GM12873 (cell line): Measurements from ENCODE around the gene DNAJA4.

ENCODE experiments used
- TF ChIP-seq, protein P1 (sequence below): IDR thresholded peaks from 2 replicates; pipeline ENCODE4 v1.5.1; 2012; ENCODE audit warnings: low read depth, mild to moderate bottlenecking, moderate library complexity, low read length, control low read depth; ENCODE audit not compliant: insufficient read depth; ENCODE audit errors: missing control alignments

The DNAJA4 gene

DNA sequence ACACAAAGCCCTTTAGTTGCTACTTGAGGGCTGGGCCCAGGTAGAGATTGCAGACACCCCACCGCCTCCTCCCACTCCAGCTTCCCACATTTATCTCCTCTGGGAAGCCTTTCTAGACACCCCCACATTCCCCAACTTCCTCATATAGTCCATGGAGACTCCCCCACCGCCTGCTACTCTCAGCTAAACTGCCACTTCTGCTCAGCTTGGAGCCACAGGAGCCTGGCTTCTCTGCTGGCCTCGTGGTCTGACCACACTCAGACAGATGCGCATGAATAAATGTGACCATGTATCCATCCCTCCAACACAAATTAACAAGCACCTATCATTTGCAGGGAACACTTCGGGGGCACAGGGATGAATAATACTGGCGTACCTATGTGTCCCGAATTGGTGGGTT is 19.5 kb upstream of the DNAJA4 start:
- TF ChIP-seq, protein P1, sequence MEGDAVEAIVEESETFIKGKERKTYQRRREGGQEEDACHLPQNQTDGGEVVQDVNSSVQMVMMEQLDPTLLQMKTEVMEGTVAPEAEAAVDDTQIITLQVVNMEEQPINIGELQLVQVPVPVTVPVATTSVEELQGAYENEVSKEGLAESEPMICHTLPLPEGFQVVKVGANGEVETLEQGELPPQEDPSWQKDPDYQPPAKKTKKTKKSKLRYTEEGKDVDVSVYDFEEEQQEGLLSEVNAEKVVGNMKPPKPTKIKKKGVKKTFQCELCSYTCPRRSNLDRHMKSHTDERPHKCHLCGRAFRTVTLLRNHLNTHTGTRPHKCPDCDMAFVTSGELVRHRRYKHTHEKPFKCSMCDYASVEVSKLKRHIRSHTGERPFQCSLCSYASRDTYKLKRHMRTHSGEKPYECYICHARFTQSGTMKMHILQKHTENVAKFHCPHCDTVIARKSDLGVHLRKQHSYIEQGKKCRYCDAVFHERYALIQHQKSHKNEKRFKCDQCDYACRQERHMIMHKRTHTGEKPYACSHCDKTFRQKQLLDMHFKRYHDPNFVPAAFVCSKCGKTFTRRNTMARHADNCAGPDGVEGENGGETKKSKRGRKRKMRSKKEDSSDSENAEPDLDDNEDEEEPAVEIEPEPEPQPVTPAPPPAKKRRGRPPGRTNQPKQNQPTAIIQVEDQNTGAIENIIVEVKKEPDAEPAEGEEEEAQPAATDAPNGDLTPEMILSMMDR = no peak

GRCh38 chr15:78247911-78248310 is 16.5 kb upstream of the DNAJA4 start:
- TF ChIP-seq, protein P1 = no peak

- TF ChIP-seq, protein P1 = no peak
Measured at GRCh38 chr15:78249131-78249530, 15.2 kb upstream of the DNAJA4 start.

DNA sequence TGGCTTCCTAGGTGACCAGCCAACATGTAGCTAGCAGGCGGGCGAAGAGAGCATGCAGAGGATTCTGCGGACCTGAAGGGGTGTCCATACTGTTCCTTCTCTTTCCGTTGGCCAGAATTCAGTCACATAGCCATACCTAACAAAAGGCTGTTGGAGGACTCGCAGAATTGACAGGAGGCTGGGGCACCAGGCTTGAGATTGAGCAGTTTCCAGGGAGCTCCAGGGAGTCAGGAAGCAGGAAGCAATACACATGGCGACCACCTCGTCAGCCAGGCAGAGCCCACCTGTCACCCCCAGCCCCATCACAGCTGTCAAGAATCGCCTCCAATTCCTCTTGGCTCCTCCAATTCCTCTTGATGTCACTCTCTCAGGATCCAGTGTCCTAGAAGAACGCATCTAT is 13.2 kb upstream of the DNAJA4 start:
- TF ChIP-seq, protein P1 = no peak

DNA sequence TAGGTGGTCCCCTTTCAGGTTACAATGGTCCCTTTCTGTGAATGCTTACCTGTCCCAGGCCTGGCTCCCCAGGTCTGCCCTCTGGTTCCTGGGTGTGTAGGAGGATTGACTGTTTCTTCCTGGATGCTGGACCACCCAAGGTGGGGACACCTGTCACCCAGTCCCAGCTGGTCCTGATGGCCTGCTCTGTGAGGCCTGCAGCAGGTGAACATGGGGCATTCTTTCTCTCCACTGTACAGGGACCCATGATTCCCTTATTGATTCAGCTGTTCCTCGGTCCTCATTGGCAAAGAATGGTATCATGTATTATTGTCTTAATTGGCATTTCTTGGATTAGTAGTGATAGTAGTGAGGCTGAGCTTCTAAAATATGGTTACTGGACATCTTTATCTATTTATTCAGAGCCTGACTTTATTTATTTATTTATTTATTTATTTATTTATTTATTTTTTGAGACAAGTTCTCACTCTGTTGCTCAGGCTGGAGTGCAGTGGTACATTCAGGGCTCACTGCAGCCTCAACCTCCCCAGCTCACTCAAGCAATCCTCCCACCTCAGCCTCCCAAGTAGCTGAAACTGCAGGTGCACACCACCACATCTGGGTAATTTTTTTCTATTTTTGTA is 8.8 kb upstream of the DNAJA4 start:
- TF ChIP-seq, protein P1 = no peak

DNA sequence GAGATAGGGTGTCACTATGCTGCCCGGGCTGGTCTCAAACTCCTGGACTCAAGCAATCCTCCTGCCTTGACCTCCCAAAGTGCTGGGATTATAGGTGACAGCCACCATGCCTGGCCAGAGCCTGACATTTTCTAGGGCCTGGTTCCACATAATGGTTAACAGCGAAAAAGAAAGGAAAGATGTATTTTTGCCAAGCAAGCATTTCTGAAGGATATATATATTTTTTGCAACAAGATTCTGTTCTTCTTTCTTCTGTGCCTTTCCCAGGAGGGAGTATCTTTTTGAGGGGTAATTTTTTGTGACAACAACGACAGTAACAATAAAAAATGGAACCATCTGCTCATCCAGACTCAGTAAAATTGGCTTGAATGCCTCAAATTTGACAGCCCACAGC is 8.3 kb upstream of the DNAJA4 start:
- TF ChIP-seq, protein P1 = no peak

DNA sequence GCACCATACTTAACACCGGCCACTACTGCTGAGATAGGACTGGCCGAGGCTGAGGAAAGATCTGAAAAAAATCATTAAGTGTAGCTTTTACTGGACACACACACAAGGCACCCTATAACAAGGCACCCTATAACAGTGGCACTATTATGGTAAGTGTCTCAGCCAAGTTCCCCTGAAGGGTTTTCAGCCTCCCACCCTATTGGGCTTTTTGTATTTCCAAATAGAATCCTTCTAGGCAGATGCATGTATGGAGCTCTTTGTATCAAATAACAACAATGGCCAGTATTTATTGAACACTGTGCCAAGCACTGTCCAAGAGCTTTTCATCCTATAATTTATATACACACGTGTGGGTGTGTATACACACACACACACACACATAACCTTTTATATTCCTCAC is 6.7 kb upstream of the DNAJA4 start:
- TF ChIP-seq, protein P1 = no peak
